Choroid plexus epithelial cell (primary cell): ENCODE results near the gene PLSCR1.
"Not testable (repeated sequence)": the region's sequence is repeated elsewhere in the genome, so short reads cannot be mapped to it uniquely, and the experiment has no call there.

Source experiments
- DNase-seq: peaks from one replicate; pipeline ENCODE4 v3.0.0-alpha.2; 2010; ENCODE audit warnings: low read depth
- H3K4me3 ChIP-seq: 2 replicates; pipeline ENCODE4 v1.5.1; 2011; ENCODE audit warnings: low read depth, mild to moderate bottlenecking, control low read depth, low read length, moderate library complexity
- CTCF ChIP-seq: conservative IDR thresholded peaks from 2 replicates; pipeline ENCODE4 v1.5.1; 2011; ENCODE audit warnings: low read depth, mild to moderate bottlenecking, control low read depth, inconsistent platforms, low read length, moderate library complexity

Gene PLSCR1

DNA sequence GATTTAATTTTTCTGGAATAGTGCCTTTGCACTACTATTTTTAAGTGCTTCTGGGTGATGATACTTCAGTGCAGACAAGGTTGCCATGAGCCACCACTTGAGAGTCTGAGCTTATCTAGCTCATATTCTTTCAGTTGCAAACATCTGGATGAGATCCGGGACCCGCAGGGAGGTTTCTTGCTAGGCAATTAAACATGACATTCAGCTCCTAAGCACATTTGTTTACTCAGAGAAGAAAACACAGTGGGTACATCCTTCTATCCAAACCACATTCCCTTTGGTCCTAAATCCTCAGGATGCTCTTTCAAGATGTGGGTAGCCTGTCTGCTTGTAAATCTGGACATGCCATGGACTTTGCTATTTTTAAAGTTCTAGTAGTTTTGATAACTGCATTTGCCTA lies 12.0 kb downstream of the PLSCR1 start:
- TF ChIP-seq CTCF = no peak
- DNase-seq = no peak
- H3K4me3 ChIP-seq = no peak overlapping the region

DNA sequence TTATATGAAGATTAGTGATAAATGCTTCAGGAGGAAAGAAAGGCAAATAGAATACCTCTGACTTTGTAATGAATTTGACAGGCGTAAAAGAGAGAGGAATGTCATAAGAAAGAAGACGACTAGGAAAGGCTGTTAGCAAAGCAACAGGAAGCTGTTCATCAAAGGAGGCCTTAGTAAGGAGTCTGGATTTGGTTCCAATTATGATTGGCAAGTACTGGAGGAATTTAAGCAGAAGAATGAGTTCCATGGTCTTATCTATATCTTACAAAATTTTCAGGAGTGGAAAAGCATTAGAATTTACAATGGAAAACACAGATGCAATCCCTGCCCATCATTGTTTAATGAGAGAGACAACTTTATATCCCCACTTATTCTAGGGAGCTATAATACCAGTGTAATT lies 13.8 kb downstream of the PLSCR1 start:
- no peak for TF ChIP-seq CTCF
- no peak for DNase-seq

DNA sequence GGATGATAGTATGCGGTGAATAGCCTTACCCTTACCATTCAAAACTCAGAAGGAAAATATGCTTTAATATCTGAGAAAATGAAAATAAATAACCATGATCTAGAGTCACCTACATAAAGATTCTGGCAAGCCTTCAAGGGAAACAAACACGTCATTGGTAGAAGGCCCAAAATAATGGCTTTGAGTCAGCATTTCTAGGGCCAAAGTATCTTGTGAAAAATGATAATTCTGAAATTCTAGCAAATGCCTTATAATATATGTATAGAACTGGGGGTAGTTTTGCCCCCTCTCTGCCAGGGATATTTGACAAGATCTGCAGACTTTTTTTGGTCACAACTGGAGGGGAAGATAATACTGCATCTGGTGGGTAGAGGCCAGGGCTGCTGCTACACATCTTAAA lies 15.4 kb downstream of the PLSCR1 start:
- H3K4me3 ChIP-seq = no peak overlapping the region
- peak; percentile 87 for DNase-seq
- no peak for TF ChIP-seq CTCF

More for the DNA sequence above, 13.8 kb downstream of the PLSCR1 start:
- H3K4me3 ChIP-seq = no peak overlapping the region

DNA sequence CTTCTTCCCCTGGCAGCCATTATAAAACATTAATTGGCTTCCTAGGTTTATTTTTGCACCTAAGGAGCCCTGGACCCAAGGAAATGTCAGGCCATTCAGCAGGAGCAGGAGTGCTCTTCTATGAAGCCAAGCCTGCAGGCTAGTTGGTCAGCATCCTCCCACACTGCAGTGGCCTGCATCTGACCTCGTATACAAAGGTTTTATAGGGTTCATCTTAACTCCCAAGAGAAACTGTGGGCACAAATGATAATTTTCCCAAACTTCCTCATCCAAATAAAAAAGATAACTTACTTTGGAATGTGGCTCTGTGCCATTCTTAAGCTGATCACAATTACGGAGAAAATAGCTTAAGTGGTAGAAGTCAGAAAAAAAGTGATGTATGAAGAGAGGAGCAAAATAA lies 19.4 kb downstream of the PLSCR1 start:
- TF ChIP-seq CTCF = no peak

GRCh38 chr3:146523531-146523930 lies 20.9 kb downstream of the PLSCR1 start:
- no peak for TF ChIP-seq CTCF
- no peak for DNase-seq
- H3K4me3 ChIP-seq = no peak overlapping the region

More for the DNA sequence above, 19.4 kb downstream of the PLSCR1 start:
- DNase-seq = no peak
- no peak overlapping the region for H3K4me3 ChIP-seq

DNA sequence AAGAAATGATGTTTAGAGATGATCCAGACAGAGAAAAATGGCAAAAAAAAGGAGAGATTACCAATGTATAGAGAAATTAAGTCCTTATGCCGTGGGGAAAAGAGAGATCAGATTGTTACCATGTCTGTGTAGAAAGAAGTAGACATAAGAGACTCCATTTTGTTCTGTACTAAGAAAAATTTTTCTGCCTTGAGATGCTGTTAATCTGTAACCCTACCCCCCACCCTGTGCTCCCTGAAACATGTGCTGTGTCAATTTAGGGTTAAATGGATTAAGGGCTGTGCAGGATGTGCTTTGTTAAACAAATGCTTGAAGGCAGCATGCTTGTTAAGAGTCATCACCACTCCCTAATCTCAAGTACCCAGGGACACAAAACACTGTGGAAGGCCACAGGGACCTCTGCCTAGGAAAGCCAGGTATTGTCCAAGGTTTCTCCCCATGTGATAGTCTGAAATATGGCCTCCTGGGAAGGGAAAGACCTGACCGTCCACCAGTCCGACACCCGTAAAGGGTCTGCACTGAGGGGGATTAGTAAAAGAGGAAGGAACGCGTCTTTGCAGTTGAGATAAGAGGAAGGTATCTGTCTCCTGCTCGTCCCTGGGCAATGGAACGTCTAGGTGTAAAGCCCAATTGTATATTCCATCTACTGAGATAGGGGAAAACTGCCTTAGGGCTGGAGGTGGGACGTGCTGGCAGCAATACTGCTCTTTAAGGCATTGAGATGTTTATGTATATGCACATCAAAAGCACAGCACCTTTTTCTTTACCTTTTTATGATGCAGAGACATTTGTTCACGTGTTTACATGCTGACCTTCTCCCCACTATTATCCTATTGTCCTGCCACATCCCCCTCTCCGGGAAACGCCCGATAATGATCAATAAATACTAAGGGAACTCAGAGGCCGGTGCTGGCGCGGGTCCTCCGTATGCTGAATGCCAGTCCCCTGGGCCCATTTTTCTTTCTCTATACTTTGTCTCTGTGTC lies 21.9 kb downstream of the PLSCR1 start:
- not testable (repeated sequence) for DNase-seq

DNA sequence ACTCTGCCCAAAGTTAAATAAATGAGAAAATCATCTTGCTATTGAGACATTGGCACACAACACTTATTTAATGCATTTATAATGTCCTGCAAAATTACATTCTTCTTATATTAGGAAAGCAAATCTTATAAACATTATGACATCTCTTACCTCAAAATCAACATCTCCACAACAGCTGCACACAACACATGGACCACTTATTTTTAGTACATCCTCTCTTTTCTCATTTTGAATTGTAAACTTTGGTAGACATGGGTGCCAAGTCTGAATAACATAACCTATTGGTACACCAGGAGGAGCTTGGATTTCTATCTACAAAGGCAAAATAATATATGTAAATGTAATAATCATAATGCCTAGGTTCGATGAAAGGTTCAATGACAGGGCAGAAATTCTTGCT lies 23.0 kb downstream of the PLSCR1 start:
- DNase-seq = no peak
- no peak overlapping the region for H3K4me3 ChIP-seq
- no peak for TF ChIP-seq CTCF

More for the DNA sequence above, 21.9 kb downstream of the PLSCR1 start:
- H3K4me3 ChIP-seq = not testable (repeated sequence)
